H9 (cell line): Measurements from ENCODE around the gene KIF14. TPM values are rescaled to one million over a fixed set of nuclear protein-coding genes. Genes with fewer than 3 reads are reported as not detected.

Experiments used
- DNase-seq: peaks from one replicate; pipeline ENCODE4 v3.0.0-alpha.2; 2017
- H2AFZ ChIP-seq: one replicate; pipeline ENCODE4 v1.6.1; 2013; ENCODE audit warnings: mild to moderate bottlenecking, low read length, control low read depth, moderate library complexity
- H2AK5ac ChIP-seq: 2 replicates; pipeline ENCODE4 v1.6.1; 2013; ENCODE audit warnings: low read length, control low read depth, mixed read lengths; ENCODE audit not compliant: insufficient read length
- H2BK120ac ChIP-seq: one replicate; pipeline ENCODE4 v1.6.1; 2013; ENCODE audit warnings: low read depth, mild to moderate bottlenecking, low read length, control low read depth, inconsistent platforms; ENCODE audit not compliant: poor library complexity, severe bottlenecking
- H2BK12ac ChIP-seq: 2 replicates; pipeline ENCODE4 v1.6.1; 2013; ENCODE audit warnings: low read length, control low read depth, mixed read lengths, low read depth; ENCODE audit not compliant: insufficient read length
- H2BK15ac ChIP-seq: 2 replicates; pipeline ENCODE4 v1.6.1; 2013; ENCODE audit warnings: low read depth, low read length, control low read depth
- H2BK20ac ChIP-seq: one replicate; pipeline ENCODE4 v1.6.1; 2013; ENCODE audit warnings: low read depth, mild to moderate bottlenecking, low read length, control low read depth, inconsistent platforms; ENCODE audit not compliant: poor library complexity, severe bottlenecking
- H2BK5ac ChIP-seq: 2 replicates; pipeline ENCODE4 v1.6.1; 2013; ENCODE audit warnings: low read length, control low read depth, mixed read lengths; ENCODE audit not compliant: insufficient read length
- H3K14ac ChIP-seq: 2 replicates; pipeline ENCODE4 v1.6.1; 2013; ENCODE audit warnings: low read length, control low read depth; ENCODE audit not compliant: insufficient read depth
- H3K18ac ChIP-seq: 2 replicates; pipeline ENCODE4 v1.6.1; 2013; ENCODE audit warnings: low read depth, mild to moderate bottlenecking, mixed read lengths, low read length, control low read depth; ENCODE audit not compliant: insufficient read length
- H3K23ac ChIP-seq: 2 replicates; pipeline ENCODE4 v1.6.1; 2013; ENCODE audit warnings: low read length, control low read depth, mixed read lengths, low read depth; ENCODE audit not compliant: insufficient read length
- H3K23me2 ChIP-seq: 2 replicates; pipeline ENCODE4 v1.6.1; 2013; ENCODE audit warnings: low read depth, mild to moderate bottlenecking, mixed read lengths, low read length, control low read depth; ENCODE audit not compliant: insufficient read length, poor library complexity, severe bottlenecking
- H3K27ac ChIP-seq: 2 replicates; pipeline ENCODE4 v1.5.1; 2013; ENCODE audit warnings: low read length, control low read depth, mixed read lengths, low read depth; ENCODE audit not compliant: insufficient read length
- H3K27me3 ChIP-seq: 2 replicates; pipeline ENCODE4 v1.6.1; 2013; ENCODE audit warnings: low read length, control low read depth, inconsistent platforms; ENCODE audit not compliant: insufficient read depth
- H3K4ac ChIP-seq: 2 replicates; pipeline ENCODE4 v1.6.1; 2013; ENCODE audit warnings: low read depth, mild to moderate bottlenecking, control low read depth, inconsistent platforms, low read length, moderate library complexity
- H3K4me1 ChIP-seq: 2 replicates; pipeline ENCODE4 v1.6.1; 2013; ENCODE audit warnings: low read length, control low read depth, inconsistent platforms; ENCODE audit not compliant: insufficient read depth
- H3K4me2 ChIP-seq: 2 replicates; pipeline ENCODE4 v1.6.1; 2013; ENCODE audit warnings: low read length, control low read depth, mixed read lengths; ENCODE audit not compliant: insufficient read length, insufficient read depth
- H3K56ac ChIP-seq: 2 replicates; pipeline ENCODE4 v1.6.1; 2013; ENCODE audit warnings: low read depth, mild to moderate bottlenecking, mixed read lengths, low read length, control low read depth; ENCODE audit not compliant: insufficient read length
- H3K79me1 ChIP-seq: 2 replicates; pipeline ENCODE4 v1.6.1; 2013; ENCODE audit warnings: low read depth, mild to moderate bottlenecking, moderate library complexity, low read length, control low read depth, inconsistent platforms; ENCODE audit not compliant: insufficient read depth, poor library complexity, severe bottlenecking
- H3K79me2 ChIP-seq: 2 replicates; pipeline ENCODE4 v1.6.1; 2013; ENCODE audit warnings: low read length, control low read depth, inconsistent platforms; ENCODE audit not compliant: insufficient read depth
- H3K9ac ChIP-seq: 2 replicates; pipeline ENCODE4 v1.6.1; 2013; ENCODE audit warnings: low read length, control low read depth, mixed read lengths; ENCODE audit not compliant: insufficient read length; ENCODE audit errors: extremely low read depth
- H3K9me3 ChIP-seq: one replicate; pipeline ENCODE4 v1.6.1; 2013; ENCODE audit warnings: low read depth, low read length, inconsistent platforms; ENCODE audit not compliant: control insufficient read depth
- H3T11ph ChIP-seq: one replicate; pipeline ENCODE4 v1.6.1; 2013; ENCODE audit warnings: mild to moderate bottlenecking, low read length, control low read depth, inconsistent platforms
- H4K20me1 ChIP-seq: one replicate; pipeline ENCODE4 v1.6.1; 2013; ENCODE audit not compliant: control insufficient read depth, insufficient read length, insufficient read depth
- H4K5ac ChIP-seq: 2 replicates; pipeline ENCODE4 v1.6.1; 2013; ENCODE audit warnings: low read depth, mild to moderate bottlenecking, mixed read lengths, low read length, control low read depth; ENCODE audit not compliant: insufficient read length
- H4K8ac ChIP-seq: replicated peaks from 2 replicates; pipeline ENCODE4 v1.6.1; 2013; ENCODE audit warnings: low read length, control low read depth, mixed read lengths, low read depth; ENCODE audit not compliant: insufficient read length
- H4K91ac ChIP-seq: 2 replicates; pipeline ENCODE4 v1.6.1; 2013; ENCODE audit warnings: low read depth, mild to moderate bottlenecking, moderate library complexity, mixed read lengths, low read length, control low read depth; ENCODE audit not compliant: insufficient read length
- H3K27ac Mint-ChIP-seq, 3 experiments: 2 replicates in 2 of 3; 3 replicates in 1 of 3; pipeline ENCODE4 v1.8.0; 2020 to 2021; ENCODE audit warnings: mixed read lengths in 3 of 3, mild to moderate bottlenecking in 1 of 3, moderate library complexity in 1 of 3
- H3K27me3 Mint-ChIP-seq: 2 replicates; pipeline ENCODE4 v1.8.0; 2021; ENCODE audit warnings: low read depth, mild to moderate bottlenecking, moderate library complexity, mixed read lengths
- H3K36me3 Mint-ChIP-seq, 3 experiments: 2 replicates in 2 of 3; 3 replicates in 1 of 3; pipeline ENCODE4 v1.8.0; 2020 to 2021; ENCODE audit warnings: low read depth in 3 of 3, mixed read lengths in 3 of 3; ENCODE audit not compliant: insufficient read depth in 1 of 3
- H3K4me1 Mint-ChIP-seq, 2 experiments: 2 replicates each; pipeline ENCODE4 v1.8.0; 2020; ENCODE audit warnings: mixed read lengths in 2 of 2
- H3K4me3 Mint-ChIP-seq, 2 experiments: 2 replicates in 1 of 2; 3 replicates in 1 of 2; pipeline ENCODE4 v1.8.0; 2020 to 2021; ENCODE audit warnings: mild to moderate bottlenecking in 2 of 2, mixed read lengths in 2 of 2, moderate library complexity in 1 of 2
- H3K9me3 Mint-ChIP-seq, 2 experiments: 2 replicates in 1 of 2; 3 replicates in 1 of 2; pipeline ENCODE4 v1.8.0; 2020; ENCODE audit warnings: mild to moderate bottlenecking in 2 of 2, mixed read lengths in 2 of 2, moderate library complexity in 1 of 2
- CTCF ChIP-seq: fragments of 200-600 bp; sonication (generic); conservative IDR thresholded peaks from 3 replicates; pipeline ENCODE4 v1.8.0; 2021; ENCODE audit warnings: antibody characterized with exemption, mild to moderate bottlenecking
- WGBS: extraction: QIAGEN DNeasy Blood & Tissue Kit; methylation state at CpG from one replicate; pipeline ENCODE4 v1.1.7; 2013; ENCODE audit warnings: missing lambda C conversion rate, low lambda C conversion rate, mixed read lengths; ENCODE audit not compliant: insufficient read length; ENCODE audit errors: extremely low coverage; 5-methylcytosine and 5-hydroxymethylcytosine counted together
- total RNA-seq: library from RNA; stranded (reverse); gene quantifications from 2 replicates; pipeline ENCODE4 v1.2.1, GENCODE V29; 2021

KIF14 gene
- total RNA-seq, 1 experiment from 2014 or later: 18.2 TPM

- no peak overlapping the region for H3K4me3 Mint-ChIP-seq
- DNase-seq: no peak
- no peaks in the 10 kb centered on the region; the same call in 1 of the 2 replicates for H3K27me3 Mint-ChIP-seq
- no peak for TF ChIP-seq CTCF
- Histone ChIP-seq H3K23ac (no peak overlapping the region), H2BK20ac (no peak overlapping the region), H4K20me1 (no peaks in the 10 kb centered on the region), H2AFZ (no peak overlapping the region), H3K4ac (no peak overlapping the region), H2AK5ac (no peak overlapping the region), H3K23me2 (no peaks in the 10 kb centered on the region), H2BK5ac (no peak overlapping the region), H2BK15ac (no peak overlapping the region), H3K14ac (no peak overlapping the region), H3K56ac (no peak overlapping the region), H3K4me2 (no peak overlapping the region), H3K9ac (no peak overlapping the region), H3T11ph (no peak overlapping the region), H3K4me1 (peaks cover 3% of the 10 kb centered on the region), H4K5ac (no peak overlapping the region), H3K27me3 (no peaks in the 10 kb centered on the region), H4K8ac (no peak overlapping the region), H3K79me1 (no peaks in the 10 kb centered on the region), H2BK12ac (no peak overlapping the region), H3K18ac (no peak overlapping the region), H3K79me2 (no peaks in the 10 kb centered on the region), H4K91ac (no peak overlapping the region), H3K9me3 (no peaks in the 10 kb centered on the region), H3K27ac (no peak overlapping the region), H2BK120ac (no peak overlapping the region)
- WGBS: no CpG with 5 or more reads among the region's 2 CpGs
- H3K36me3 Mint-ChIP-seq: no peaks in the 10 kb centered on the region
- no peaks in the 10 kb centered on the region for H3K9me3 Mint-ChIP-seq
- peaks cover 8 to 12% of the 10 kb centered on the region in 2 experiments for H3K4me1 Mint-ChIP-seq
- H3K27ac Mint-ChIP-seq: peak overlapping the region in 1 of 3 experiments; percentile 40; a peak in 1 of 7 replicates
Observed at GRCh38 chr1:200624679-200625335, 4.3 kb upstream of the KIF14 start.
